IMR-90 (cell line): ENCODE measurements around the gene TMEM239.

Source experiments
- CEBPB ChIP-seq: IDR thresholded peaks from 2 replicates; pipeline ENCODE4 v1.6.1; 2012; ENCODE audit warnings: low read depth, low read length, improper control_type of control experiment
- MAZ ChIP-seq: IDR thresholded peaks from 2 replicates; pipeline ENCODE4 v1.6.1; 2012; ENCODE audit warnings: low read depth, mild to moderate bottlenecking, low read length, improper control_type of control experiment, moderate library complexity, borderline replicate concordance
- MXI1 ChIP-seq: IDR thresholded peaks from 2 replicates; pipeline ENCODE4 v1.6.1; 2012; ENCODE audit warnings: low read depth, mild to moderate bottlenecking, low read length, moderate library complexity, borderline replicate concordance
- POLR2A ChIP-seq: IDR thresholded peaks from 2 replicates; pipeline ENCODE4 v1.6.1; 2012; ENCODE audit warnings: mild to moderate bottlenecking, low read depth, low read length
- RCOR1 ChIP-seq: IDR thresholded peaks from 2 replicates; pipeline ENCODE4 v1.6.1; 2012; ENCODE audit warnings: mild to moderate bottlenecking, low read length, improper control_type of control experiment; ENCODE audit not compliant: insufficient replicate concordance
- TF ChIP-seq, protein P1 (sequence below): conservative IDR thresholded peaks from 2 replicates; pipeline ENCODE4 v1.5.1; 2012; ENCODE audit warnings: mild to moderate bottlenecking, low read depth, low read length, improper control_type of control experiment

DNA sequence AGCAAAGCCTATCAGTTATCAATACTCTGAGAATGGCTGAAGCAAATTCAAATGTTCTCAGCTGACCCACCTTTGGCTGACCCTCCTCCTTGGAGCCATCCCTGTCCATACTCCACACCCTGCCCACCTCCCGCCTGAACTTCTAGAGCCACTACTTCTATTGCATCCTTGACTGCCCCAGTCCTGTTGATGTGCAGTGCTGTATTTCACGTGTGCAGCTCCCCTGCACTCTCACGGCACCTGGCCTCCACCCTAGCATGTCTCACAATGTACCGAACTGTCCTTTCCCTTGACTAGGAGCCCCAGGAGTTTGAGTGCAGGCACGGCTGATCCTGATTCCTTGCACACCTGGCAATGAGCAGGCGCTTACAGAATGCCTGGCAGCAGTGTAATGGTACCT lies 22.7 kb upstream of the TMEM239 start:
- TF ChIP-seq, protein P1, sequence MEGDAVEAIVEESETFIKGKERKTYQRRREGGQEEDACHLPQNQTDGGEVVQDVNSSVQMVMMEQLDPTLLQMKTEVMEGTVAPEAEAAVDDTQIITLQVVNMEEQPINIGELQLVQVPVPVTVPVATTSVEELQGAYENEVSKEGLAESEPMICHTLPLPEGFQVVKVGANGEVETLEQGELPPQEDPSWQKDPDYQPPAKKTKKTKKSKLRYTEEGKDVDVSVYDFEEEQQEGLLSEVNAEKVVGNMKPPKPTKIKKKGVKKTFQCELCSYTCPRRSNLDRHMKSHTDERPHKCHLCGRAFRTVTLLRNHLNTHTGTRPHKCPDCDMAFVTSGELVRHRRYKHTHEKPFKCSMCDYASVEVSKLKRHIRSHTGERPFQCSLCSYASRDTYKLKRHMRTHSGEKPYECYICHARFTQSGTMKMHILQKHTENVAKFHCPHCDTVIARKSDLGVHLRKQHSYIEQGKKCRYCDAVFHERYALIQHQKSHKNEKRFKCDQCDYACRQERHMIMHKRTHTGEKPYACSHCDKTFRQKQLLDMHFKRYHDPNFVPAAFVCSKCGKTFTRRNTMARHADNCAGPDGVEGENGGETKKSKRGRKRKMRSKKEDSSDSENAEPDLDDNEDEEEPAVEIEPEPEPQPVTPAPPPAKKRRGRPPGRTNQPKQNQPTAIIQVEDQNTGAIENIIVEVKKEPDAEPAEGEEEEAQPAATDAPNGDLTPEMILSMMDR, result no peak
- TF ChIP-seq RCOR1 (no peak), MAZ (no peak), POLR2A (no peak), CEBPB (no peak), MXI1 (no peak)
